ENCODE results near the gene FAM83F.

GRCh38 chr22:40088818-40089217 lies 94.1 kb downstream of the FAM83F start:
- no peak for TF ChIP-seq POLR2A (IDR thresholded peaks at IDR 0.05; ENCODE audit: low read length)
- TF ChIP-seq GATA1 (IDR thresholded peaks at IDR 0.05; ENCODE audit: low read depth, low read length) = no peak
